ENCODE measurements around the gene MXRA7.

DNA sequence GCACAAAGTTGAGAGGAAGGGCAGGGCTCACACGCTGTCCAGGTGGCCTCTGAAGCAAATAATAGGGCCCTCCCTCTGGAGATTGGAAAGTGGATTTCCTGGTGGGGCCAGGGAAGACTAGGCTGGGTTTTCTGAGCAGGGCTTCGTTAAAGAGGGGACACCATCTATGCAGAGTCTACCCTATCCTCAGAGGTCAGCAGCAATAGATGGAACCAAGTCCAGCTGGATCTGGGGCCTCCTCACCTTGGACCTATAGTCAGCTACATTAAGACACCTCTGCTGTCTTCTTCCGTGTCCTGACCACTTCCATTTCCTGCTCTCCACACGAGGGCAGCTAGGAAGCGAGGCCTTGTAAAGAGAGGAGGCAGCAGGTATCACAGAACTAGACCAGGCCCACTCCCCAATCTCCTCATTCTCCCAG is 52.5 kb downstream of the MXRA7 start:
- TF ChIP-seq TAF1 (IDR thresholded peaks at IDR 0.05; ENCODE audit: low read depth) (no peak), EP300 (IDR thresholded peaks at IDR 0.05; ENCODE audit: borderline replicate concordance) (no peak), ZBTB7A (IDR thresholded peaks at IDR 0.05; ENCODE audit: low read depth) (no peak), RAD21 (IDR thresholded peaks at IDR 0.05; ENCODE audit: low read depth) (no peak), CEBPB (IDR thresholded peaks at IDR 0.05) (no peak), REST (IDR thresholded peaks at IDR 0.05; ENCODE audit: low read depth) (no peak), YY1 (IDR thresholded peaks at IDR 0.05; ENCODE audit: low read depth) (no peak), MAX (IDR thresholded peaks at IDR 0.05) (no peak), TEAD4 (IDR thresholded peaks at IDR 0.05) (no peak), EGR1 (IDR thresholded peaks at IDR 0.05) (no peak)
- TF ChIP-seq, protein P1, sequence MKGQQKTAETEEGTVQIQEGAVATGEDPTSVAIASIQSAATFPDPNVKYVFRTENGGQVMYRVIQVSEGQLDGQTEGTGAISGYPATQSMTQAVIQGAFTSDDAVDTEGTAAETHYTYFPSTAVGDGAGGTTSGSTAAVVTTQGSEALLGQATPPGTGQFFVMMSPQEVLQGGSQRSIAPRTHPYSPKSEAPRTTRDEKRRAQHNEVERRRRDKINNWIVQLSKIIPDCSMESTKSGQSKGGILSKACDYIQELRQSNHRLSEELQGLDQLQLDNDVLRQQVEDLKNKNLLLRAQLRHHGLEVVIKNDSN (IDR thresholded peaks at IDR 0.05) = no peak

Data from Ishikawa (cell line).